NB4 (cell line): ENCODE measurements around the gene RS1.

ENCODE experiments used
- MYC ChIP-seq: IDR thresholded peaks from 2 replicates; pipeline ENCODE4 v1.6.1; 2011; ENCODE audit warnings: low read depth, low read length
- POLR2A ChIP-seq: IDR thresholded peaks from 2 replicates; pipeline ENCODE4 v1.6.1; 2011; ENCODE audit warnings: mild to moderate bottlenecking; ENCODE audit not compliant: insufficient read length; ENCODE audit errors: extremely low read depth

- TF ChIP-seq MYC (no peak), POLR2A (no peak)
Observed at GRCh38 chrX:18607966-18608365, 63.9 kb downstream of the RS1 start.
